Esophagus squamous epithelium (tissue), 5 donors: ENCODE data around the gene ZNF823. TPM values are rescaled to one million over a fixed set of nuclear protein-coding genes. Genes with fewer than 3 reads are reported as not detected.

Source experiments
- DNase-seq: peaks from one replicate; lab custom pipeline; 2025; lab: John Stamatoyannopoulos, UW
- H3K27ac ChIP-seq, 4 donors: fragments of 200-600 bp; sonication (generic); one replicate each; pipeline ENCODE4 v1.5.1; 2016 to 2019; ENCODE audit warnings: mild to moderate bottlenecking in 1 of 4
- H3K27me3 ChIP-seq, 4 donors: fragments of 200-600 bp; sonication (generic); 1 replicate in 3 of 4; 2 replicates in 1 of 4; pipeline versions ENCODE4 v1.5.1 to v1.6.0; 2017 to 2021; ENCODE audit warnings: antibody characterized with exemption in 1 of 4
- H3K36me3 ChIP-seq, 3 donors: fragments of 200-600 bp; sonication (generic); one replicate each; pipeline ENCODE4 v1.5.1; 2016 to 2019
- H3K4me1 ChIP-seq, 3 donors: fragments of 200-600 bp; sonication (generic); one replicate each; pipeline ENCODE4 v1.5.1; 2017 to 2019
- H3K4me3 ChIP-seq, 4 donors: fragments of 200-600 bp; sonication (generic); 1 replicate in 3 of 4; 2 replicates in 1 of 4; pipeline ENCODE4 v1.5.1; 2016 to 2019; ENCODE audit warnings: mild to moderate bottlenecking in 2 of 4, moderate library complexity in 1 of 4
- H3K9me3 ChIP-seq, 3 donors: fragments of 200-600 bp; sonication (generic); one replicate each; pipeline ENCODE4 v1.5.1; 2016 to 2019
- POLR2A ChIP-seq, 4 donors: fragments of 450-650 bp; IDR thresholded peaks; one replicate each; pipeline ENCODE4 v1.6.1; 2017; ENCODE audit warnings: antibody characterized with exemption in 4 of 4, mild to moderate bottlenecking in 4 of 4, moderate library complexity in 3 of 4
- WGBS, 2 donors: methylation state at CpG; one replicate each; pipeline ENCODE4 v1.1.5; 2018; 5-methylcytosine and 5-hydroxymethylcytosine counted together
- intact Hi-C: fragments of 100-400 bp; cut with DNase I; formaldehyde crosslinking; loops from one replicate; pipeline ENCODE4 v1.15.0; 2022
- total RNA-seq, 4 donors: library from RNA; depleted of rRNA; stranded (reverse); fragments of >200 nt; gene quantifications; one replicate each; pipeline ENCODE4 v1.1.0, GENCODE V29; 2016
- TF ChIP-seq, protein P1 (sequence below), 6 experiments: fragments of 450-650 bp in 4 of 6; fragments of 200-600 bp in 2 of 6; sonication (generic) in 2 of 6; IDR thresholded peaks; one replicate each; pipeline ENCODE4 v1.5.1; 2016 to 2019; ENCODE audit warnings: antibody characterized with exemption in 6 of 6, mild to moderate bottlenecking in 4 of 6, moderate library complexity in 4 of 6
- donor health status: DM: yes; HTN: yes; CAD: no.

ZNF823 gene
- total RNA-seq, 4 donors from 2014 or later, result 8.5 to 22.3 (median 11.8) TPM

GRCh38 chr19:11767633-11768133 is 28.9 kb upstream of the ZNF823 start:
- Histone ChIP-seq H3K4me3 (peak overlapping the region; percentile 60 to 89 (median 66)), H3K27me3 (no peaks in the 10 kb centered on the region), H3K9me3 (peaks cover 0 to 27% (median 0%) of the 10 kb centered on the region in 3 donors), H3K4me1 (peaks cover 8 to 25% (median 13%) of the 10 kb centered on the region in 3 donors), H3K27ac (peak overlapping the region; percentile 76 to 95 (median 88)), H3K36me3 (peaks cover 0 to 13% (median 0%) of the 10 kb centered on the region in 3 donors)
- TF ChIP-seq POLR2A (IDR thresholded peaks at IDR 0.05), result no peak
- TF ChIP-seq, protein P1, sequence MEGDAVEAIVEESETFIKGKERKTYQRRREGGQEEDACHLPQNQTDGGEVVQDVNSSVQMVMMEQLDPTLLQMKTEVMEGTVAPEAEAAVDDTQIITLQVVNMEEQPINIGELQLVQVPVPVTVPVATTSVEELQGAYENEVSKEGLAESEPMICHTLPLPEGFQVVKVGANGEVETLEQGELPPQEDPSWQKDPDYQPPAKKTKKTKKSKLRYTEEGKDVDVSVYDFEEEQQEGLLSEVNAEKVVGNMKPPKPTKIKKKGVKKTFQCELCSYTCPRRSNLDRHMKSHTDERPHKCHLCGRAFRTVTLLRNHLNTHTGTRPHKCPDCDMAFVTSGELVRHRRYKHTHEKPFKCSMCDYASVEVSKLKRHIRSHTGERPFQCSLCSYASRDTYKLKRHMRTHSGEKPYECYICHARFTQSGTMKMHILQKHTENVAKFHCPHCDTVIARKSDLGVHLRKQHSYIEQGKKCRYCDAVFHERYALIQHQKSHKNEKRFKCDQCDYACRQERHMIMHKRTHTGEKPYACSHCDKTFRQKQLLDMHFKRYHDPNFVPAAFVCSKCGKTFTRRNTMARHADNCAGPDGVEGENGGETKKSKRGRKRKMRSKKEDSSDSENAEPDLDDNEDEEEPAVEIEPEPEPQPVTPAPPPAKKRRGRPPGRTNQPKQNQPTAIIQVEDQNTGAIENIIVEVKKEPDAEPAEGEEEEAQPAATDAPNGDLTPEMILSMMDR (IDR thresholded peaks at IDR 0.05), result no peak
- DNase-seq, result no peak
- 5 to 7% methylated on average over 4 to 15 of the region's 20 CpGs for WGBS, 2 donors
- intact Hi-C loops, result no loop called here

DNA sequence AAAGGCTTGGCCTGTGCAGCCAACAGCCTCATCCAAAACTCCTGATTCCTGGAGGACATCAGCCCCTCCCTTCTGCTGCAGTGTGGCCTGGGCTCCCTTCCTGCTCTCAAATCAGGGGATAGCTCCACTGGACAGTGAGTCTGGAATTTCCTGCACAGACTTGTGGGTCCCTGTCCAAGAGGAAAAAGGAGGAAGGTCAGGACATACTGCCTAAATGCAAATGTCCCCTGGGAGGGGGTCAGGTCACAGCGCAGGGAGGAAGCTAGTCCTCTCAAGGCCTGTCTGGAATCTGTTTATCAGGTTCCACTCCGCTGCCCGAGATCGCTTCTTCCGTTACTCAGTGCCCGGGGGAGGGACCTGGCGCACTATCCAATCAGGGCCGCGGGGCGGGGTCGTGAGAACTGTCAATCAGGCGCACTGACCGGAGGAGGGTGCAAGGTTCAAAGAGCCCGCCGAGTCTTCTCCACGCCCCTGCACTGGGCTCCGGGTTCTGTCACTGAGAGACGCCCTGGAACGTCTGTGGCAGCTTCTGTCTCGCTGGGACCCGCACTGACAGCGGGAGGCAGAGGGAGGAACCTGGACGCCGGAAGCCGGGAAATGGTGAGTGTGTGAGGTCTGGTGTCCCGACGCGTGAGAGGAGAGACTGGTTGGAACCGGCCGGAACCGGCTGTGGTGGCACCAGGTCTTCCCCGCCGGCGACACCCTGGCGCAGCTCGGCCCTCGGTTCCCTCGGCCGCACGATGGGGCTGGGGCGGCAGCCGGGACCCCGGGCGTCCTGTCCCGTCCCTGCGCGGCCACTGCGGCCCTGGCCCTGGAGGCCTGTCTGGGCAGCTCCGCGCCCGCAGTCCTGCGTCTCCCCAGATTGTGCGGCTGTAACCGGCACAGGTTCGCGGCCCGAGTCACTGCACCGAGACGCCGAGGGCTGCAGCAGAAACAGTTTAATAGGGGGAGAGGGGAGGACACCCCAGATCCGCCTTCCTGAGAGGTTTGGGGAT is 28.1 kb upstream of the ZNF823 start, which contains the start of gene ZNF441:
Gene ZNF441 (plus strand): TSS at position 404 of the 995 bp plus-strand sequence. CDS start 194 bp downstream, at position 598.
- peaks cover 0 to 7% (median 0%) of the 10 kb centered on the region in 3 donors for H3K36me3 ChIP-seq
- peak; percentile 84 for DNase-seq
- TF ChIP-seq POLR2A (IDR thresholded peaks at IDR 0.05), result peak in 2 of 4 donors; percentile 54 to 62
- TF ChIP-seq, protein P1 (IDR thresholded peaks at IDR 0.05), result peak in 3 of 6 experiments; percentile 7 to 12 (median 12)
- H3K27ac ChIP-seq, result peak within 1 kb of the TSS; percentile 76 to 95 (median 88)
- 0 to 1% methylated on average over 7 to 14 of the region's 61 CpGs for WGBS, 2 donors
- H3K4me1 ChIP-seq, result peaks cover 8 to 25% (median 13%) of the 10 kb centered on the region in 3 donors
- H3K27me3 ChIP-seq, result no peaks in the 10 kb centered on the region
- peak within 1 kb of the TSS; percentile 60 to 89 (median 66) for H3K4me3 ChIP-seq
- peaks cover 0 to 19% (median 0%) of the 10 kb centered on the region in 3 donors for H3K9me3 ChIP-seq
- intact Hi-C loops, result no loop called here

- H3K27ac ChIP-seq, result no peak overlapping the region
- 75 to 86% methylated on average over 1 of the region's 1 CpG for whole genome bisulfite sequencing, 2 donors
- intact Hi-C loops, result no loop called here
- no peaks in the 10 kb centered on the region for H3K36me3 ChIP-seq
- H3K27me3 ChIP-seq, result no peaks in the 10 kb centered on the region
- H3K4me1 ChIP-seq, result peaks cover 8 to 20% (median 13%) of the 10 kb centered on the region in 3 donors
- no peak overlapping the region for H3K4me3 ChIP-seq
- H3K9me3 ChIP-seq, result no peaks in the 10 kb centered on the region
- DNase-seq, result no peak
- TF ChIP-seq POLR2A (IDR thresholded peaks at IDR 0.05), result no peak
- TF ChIP-seq, protein P1 (IDR thresholded peaks at IDR 0.05), result no peak
Observed at GRCh38 chr19:11763611-11764010, 24.9 kb upstream of the ZNF823 start.

GRCh38 chr19:11763117-11763516 is 24.4 kb upstream of the ZNF823 start:
- H3K27me3 ChIP-seq, result no peaks in the 10 kb centered on the region
- H3K36me3 ChIP-seq, result no peaks in the 10 kb centered on the region
- no peak for DNase-seq
- no peak overlapping the region for H3K4me3 ChIP-seq
- intact Hi-C loops, result no loop called here
- TF ChIP-seq, protein P1 (IDR thresholded peaks at IDR 0.05), result no peak
- no peak for TF ChIP-seq POLR2A (IDR thresholded peaks at IDR 0.05)
- peaks cover 8 to 15% (median 9%) of the 10 kb centered on the region in 3 donors for H3K4me1 ChIP-seq
- no peak overlapping the region for H3K27ac ChIP-seq
- 77 to 79% methylated on average over 3 of the region's 3 CpGs for WGBS, 2 donors
- no peaks in the 10 kb centered on the region for H3K9me3 ChIP-seq
